HG03442 (cell line): ENCODE measurements around the gene ZNF44.

Experiments used
- ATAC-seq: cut with Tn5 transposase; IDR thresholded peaks from one replicate; pipeline ENCODE4 v1.9.1; 2021; ENCODE audit warnings: mild to moderate bottlenecking, moderate library complexity; ENCODE audit not compliant: unreplicated experiment

ZNF44 gene

DNA sequence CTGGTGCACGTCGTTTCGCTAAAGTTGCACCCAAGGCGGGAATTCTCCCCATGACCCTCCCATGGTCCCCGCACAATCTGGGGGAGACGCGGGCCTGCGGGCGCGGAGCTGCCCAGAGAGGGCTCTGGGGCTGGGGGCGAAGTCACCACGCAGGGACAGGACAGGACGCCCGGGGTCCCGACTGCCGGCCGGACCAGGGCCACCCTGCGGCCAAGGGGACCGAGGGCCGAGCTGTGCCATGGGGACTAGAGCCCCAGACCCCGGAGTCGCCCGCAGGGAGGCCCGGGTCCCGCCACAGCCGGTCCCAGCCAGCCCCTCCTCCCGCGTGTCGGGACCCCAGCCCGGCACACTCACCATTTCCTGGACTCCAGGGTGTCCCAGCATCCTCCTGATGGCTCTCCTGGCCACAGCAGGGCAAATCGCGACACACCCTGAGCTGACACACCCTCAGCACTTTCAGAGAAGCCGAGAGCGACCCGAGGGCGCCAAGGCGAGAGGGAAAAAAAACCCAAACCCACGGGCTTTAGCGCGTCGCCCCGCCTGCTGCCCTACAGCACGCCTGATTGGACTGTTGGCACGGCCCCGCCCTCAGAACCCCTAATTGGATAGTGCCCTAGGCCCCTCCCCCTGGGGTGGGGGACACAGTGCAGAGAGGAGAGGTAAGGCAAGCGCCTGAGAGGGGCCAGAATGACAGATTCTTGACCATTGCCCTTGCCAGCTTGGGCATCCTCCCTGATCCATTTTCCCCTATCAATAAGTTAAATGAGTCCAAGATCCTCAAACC lies 28.6 kb downstream of the ZNF44 start:
- ATAC-seq: no peak

DNA sequence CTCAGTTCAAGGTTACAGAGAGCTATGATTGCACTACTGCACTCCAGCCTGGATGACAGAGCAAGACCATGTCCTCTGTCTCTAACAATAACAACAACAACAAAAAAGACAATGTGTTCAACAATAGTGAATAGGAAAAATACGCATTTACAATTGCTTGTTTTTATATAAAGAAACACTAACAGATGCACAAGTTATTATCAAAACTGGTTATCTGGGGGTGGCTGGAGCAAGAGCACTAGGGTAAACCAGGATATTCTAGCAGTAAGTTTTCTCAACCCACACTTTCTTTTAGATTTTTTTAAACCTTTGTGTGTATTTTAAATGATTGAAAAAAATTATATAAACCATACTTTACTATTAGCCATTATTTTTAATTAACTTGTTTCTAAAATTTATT lies 33.1 kb downstream of the ZNF44 start:
- ATAC-seq: no peak

DNA sequence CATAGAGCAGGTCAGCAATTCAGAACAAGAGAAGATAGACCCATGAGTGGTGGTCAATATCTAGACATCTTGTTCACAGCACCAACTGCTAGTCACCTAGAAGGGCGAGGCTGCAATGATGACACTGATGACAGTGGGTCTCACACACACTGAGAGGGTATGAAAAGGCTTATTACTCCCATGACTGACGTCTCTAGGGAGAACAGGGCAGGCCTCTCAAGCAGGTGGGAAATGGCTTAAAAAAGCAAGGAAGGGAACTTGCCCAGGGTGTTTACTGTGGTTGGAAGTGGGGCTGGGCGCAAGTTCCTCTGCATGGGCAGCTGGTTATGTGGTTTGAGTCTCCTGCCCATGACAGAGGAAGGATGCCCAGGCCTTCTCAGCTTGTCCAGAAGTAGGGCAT lies 33.8 kb downstream of the ZNF44 start:
- no peak for ATAC-seq

DNA sequence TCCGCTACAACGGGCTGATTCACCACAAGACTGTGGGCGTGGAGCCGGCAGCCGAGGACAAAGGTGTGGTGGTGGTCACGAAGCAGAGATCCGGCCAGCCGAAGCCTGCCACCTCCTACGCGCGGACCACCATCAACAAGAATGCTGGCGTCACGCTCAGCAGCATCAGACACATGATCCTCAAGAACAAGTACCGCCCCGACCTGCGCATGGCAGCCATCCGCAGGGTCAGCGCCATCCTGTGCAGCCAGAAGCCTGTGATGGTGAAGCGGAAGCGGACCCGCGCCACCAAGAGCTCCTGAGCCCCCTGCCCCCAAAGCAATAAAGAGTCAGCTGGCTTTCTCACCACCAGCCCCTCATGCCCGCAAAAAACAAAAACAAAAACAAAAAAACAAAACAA lies 34.4 kb downstream of the ZNF44 start:
- ATAC-seq: no peak

DNA sequence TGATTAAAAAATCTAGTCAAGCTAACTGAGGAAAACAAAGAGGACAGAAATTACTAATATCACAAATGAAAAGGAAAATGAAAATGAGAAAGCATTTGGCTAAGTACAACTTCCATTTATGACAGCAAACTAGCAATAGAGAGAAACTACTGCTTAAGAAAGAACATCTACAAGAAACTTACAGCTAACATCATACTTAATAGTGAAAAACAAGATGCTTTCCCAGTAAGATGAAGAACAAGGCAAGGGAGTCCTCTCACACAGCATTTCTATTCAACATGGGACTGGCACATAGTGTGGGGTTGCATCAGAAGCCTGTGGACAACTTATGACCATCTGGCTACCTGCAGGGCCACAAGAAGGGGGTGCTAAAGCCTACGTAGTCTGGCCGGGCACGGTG lies 39.3 kb downstream of the ZNF44 start:
- no peak for ATAC-seq

DNA sequence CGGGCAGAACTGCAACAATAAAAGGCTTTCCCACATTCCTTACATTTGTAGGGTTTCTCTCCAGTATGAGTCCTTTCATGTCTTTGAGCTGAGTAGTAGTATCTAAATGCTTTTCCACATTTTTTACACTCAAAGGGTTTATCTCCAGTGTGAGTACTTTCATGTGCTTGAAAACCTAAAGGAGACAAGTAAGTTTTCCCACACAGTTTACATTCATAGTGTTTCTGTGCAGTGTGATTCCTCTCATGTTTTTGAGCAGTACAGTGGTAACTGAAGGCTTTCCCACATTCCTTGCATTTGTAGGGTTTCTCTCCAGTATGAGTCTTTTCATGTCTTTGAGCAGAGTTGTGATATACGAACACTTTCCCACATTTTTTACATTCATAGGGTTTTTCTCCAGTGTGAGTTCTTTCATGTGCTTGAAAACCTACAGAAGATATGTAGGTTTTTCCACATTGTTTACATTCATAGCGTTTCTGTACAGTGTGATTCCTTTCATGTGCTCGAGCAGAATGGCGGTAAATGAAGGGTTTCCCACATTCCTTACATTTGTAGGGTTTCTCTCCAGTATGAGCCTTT lies 47.0 kb downstream of the ZNF44 start:
- no peak for ATAC-seq

DNA sequence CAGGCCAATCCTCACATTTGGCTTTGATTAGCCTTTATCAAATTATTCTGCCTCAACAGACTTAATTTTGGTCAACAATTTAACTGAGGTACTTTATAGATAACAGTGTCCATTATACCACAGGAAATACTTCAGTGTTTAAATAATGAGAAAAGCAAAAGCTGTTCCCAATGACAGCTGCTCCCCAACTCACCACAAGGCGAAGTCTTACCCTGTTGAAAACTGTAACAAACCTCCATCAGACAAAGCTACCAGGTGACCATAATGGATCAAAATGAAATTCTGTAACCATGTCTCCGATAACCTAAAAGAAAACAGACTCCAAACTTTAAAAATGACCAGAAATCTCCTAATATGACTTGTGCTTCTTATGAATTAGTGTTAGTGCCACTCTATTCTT lies 50.3 kb downstream of the ZNF44 start:
- no peak for ATAC-seq

DNA sequence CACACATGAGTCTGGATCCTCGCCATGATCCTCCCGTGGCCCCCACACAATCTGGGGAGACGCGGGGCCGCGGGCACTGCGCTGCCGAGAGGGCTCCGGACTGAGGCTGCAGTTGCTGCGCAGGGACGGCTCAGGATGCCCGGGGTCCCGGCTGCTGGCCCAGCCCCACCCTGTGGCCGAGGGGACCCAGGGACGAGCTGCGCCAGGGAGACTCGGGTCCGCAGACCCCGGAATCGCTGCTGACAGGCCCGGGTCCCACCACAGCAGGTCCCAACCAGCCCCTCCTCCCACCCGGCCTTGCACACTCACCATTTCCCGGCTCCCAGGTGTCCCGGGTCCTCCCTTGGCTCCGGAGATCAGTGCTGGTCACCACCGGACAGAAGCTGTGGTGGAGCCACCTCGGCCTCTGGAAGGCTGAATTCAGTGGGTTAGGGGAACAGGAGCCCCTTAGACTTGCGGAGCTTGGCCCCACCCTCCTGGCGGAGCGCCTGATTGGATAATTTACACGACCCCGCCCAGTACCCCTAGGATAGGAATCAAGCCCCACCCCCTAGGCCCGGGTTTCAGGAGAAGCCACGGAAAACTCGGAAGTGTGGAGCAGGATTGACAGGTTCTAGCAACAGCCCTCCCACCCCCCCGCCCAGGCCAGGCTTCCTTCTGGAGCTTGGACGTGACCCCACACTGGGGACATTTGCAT lies 57.4 kb downstream of the ZNF44 start:
- no peak for ATAC-seq

DNA sequence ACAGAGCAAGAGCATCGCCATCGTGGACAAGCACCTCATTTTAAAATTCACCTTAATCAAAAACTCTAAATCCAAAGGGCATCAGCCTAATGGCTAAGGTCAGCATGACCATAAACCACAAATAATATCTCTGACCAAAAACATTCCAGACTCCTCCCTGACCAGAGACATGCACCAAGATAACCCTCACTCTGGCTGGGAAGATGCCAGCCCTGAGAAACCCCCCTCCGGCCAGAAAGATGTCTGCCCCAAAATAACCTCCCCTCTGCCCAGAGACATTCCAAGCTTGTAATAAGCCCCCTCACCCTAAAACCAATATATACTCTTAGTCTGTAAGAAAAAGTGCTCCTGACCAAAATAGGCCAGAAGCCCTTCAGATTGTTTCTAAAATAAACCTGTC lies 61.7 kb downstream of the ZNF44 start:
- no peak for ATAC-seq

DNA sequence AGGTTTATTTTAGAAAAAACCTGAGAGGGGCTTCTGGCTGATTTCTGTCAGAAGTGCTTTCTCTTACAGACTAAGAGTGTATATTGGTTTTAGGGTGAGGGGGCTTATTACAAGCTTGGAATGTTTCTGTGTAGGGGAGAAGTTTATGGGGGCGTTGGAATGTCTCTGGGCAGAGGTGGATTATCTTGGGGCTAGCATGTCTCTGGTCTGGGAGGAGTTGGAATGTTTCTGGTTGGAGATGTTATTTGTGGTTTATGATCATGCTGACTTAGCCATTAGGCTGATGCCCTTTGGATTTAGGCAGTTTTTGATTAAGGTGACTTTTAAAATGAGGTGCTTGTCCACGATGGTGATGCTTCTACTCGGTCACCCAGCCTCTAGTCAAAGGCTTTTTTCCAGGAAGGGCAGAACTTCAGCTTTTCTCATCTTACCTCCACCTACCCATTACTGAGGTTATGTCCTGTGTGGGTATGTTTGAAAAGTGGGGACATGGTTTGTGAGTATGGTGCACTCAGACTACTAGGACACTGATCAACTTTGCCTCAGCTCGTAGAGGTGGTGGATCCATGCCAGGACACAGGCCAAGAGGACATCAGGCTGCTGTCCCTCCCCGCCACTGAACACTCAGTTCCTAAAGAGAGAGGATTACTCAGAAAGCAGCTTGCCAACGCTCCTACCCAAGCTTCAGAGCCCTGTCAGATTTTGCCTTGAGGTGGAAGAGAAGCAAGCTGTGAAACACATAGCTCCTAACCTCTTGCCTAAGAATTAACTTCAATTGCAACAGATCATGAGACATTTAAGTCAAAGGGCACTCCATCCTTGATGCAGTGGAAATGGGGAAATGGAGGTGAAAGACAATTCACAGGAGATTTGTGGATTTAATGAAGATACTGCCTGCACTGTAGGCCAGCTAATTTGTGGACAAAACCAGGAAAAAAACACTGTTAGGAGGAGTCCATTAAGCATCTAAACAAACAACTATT lies 63.6 kb downstream of the ZNF44 start:
- no peak for ATAC-seq

DNA sequence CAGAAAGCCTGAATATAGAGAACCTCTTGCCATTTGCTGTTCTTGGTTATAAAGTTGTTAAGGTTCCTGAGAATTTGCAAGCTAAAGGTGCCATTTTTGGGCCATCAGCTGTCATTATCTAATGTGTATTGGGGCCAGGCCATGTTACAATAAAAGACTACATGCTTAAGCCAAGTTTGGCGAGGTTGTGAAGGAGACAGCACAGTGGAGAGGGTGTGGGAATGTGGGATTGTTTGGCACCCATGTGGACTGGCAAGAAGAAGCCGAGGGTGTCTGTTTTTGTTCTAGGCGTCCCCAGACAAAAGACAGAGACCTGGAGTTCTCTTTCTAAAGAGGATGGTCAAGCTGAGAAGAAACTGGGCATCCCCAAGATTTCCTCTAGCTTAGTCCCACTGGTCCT lies 64.7 kb downstream of the ZNF44 start:
- no peak for ATAC-seq

DNA sequence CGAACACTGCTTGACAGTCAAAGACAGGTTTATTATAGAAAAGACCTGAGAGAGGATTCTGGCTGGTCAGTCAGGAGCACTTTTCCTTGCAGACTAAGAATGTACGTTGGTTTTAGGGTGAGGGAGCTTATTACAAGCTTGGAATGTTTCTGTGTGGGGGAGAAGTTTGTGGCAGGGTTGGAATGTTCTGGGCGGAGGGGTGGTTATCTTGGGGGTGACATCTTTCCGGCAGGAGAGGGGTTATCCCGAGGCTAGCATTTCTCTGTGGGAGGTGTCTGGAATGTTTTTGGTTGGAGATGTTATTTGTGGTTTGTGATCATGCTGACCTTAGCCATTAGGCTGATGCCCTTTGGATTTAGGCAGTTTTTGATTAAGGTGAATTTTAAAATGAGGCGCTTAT lies 70.0 kb downstream of the ZNF44 start:
- ATAC-seq: no peak

DNA sequence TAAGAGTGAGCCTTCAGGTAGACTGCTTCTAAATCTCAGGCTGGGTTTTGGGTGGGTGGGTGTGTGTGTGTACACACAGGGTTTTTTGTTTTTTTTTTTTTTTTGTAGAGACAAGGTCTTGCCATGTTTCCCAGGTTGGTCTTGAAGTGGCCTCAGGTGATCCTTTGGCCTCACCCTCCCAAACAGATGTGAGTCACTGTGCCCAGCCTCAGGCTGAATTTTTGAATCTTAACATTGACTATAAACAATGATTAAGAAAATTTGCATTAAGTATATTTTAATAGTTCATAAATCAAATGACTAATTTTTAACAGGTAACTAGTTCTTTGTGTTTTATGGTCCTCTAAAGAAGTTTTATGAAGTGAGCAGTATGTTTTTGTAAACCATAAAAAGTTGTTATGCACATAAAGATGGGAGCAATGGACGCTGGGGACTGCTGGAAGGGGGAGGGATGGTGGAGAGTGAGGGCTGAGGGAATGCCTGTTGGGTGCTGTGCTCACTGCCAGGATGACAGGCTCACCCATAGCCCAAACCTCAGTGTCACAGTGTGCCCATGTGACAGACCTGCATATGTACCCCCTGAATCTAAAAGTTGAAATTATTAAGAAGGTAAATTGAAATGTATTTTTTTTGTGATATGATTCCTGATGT lies 71.6 kb downstream of the ZNF44 start:
- no peak for ATAC-seq
